ENCODE data around the gene PRKAG1.

The PRKAG1 gene

GRCh38 chr12:49041036-49041880, 22.7 kb upstream of the PRKAG1 start:
- FAIRE-seq (no peak), DNase-seq (ENCODE audit: insufficient read length, low spot score) (no peak)
- no peak for TF ChIP-seq POLR2A (IDR thresholded peaks at IDR 0.05; ENCODE audit: low read depth, low read length)

GRCh38 chr12:49040364-49040855, 21.8 kb upstream of the PRKAG1 start:
- FAIRE-seq = no peak

GRCh38 chr12:49039421-49040363, 21.1 kb upstream of the PRKAG1 start:
- FAIRE-seq (no peak), DNase-seq (ENCODE audit: insufficient read length, low spot score) (no peak)
- no peak for TF ChIP-seq POLR2A (IDR thresholded peaks at IDR 0.05; ENCODE audit: low read depth, low read length)

More at GRCh38 chr12:49040364-49040855, 21.8 kb upstream of the PRKAG1 start:
- no peak for DNase-seq (ENCODE audit: insufficient read length, low spot score)
- TF ChIP-seq POLR2A (IDR thresholded peaks at IDR 0.05; ENCODE audit: low read depth, low read length) = no peak

GRCh38 chr12:49038291-49038955, 19.8 kb upstream of the PRKAG1 start:
- FAIRE-seq (no peak), DNase-seq (ENCODE audit: insufficient read length, low spot score) (no peak)
- no peak for TF ChIP-seq POLR2A (IDR thresholded peaks at IDR 0.05; ENCODE audit: low read depth, low read length)

- FAIRE-seq (no peak), DNase-seq (ENCODE audit: insufficient read length, low spot score) (no peak)
- no peak for TF ChIP-seq POLR2A (IDR thresholded peaks at IDR 0.05; ENCODE audit: low read depth, low read length)
Observed at GRCh38 chr12:49037947-49038237, 19.3 kb upstream of the PRKAG1 start.

GRCh38 chr12:49037111-49037946, 18.8 kb upstream of the PRKAG1 start:
- DNase-seq (ENCODE audit: insufficient read length, low spot score) (no peak), FAIRE-seq (no peak)
- no peak for TF ChIP-seq POLR2A (IDR thresholded peaks at IDR 0.05; ENCODE audit: low read depth, low read length)

- no peak for FAIRE-seq
- no peak for DNase-seq (ENCODE audit: insufficient read length, low spot score)
Observed at GRCh38 chr12:49036029-49036428, 17.5 kb upstream of the PRKAG1 start.

GRCh38 chr12:49034286-49034622, 15.7 kb upstream of the PRKAG1 start:
- TF ChIP-seq POLR2A (IDR thresholded peaks at IDR 0.05; ENCODE audit: low read depth, low read length) = no peak
- DNase-seq (ENCODE audit: insufficient read length, low spot score) = no peak
- FAIRE-seq = no peak

More at GRCh38 chr12:49036029-49036428, 17.5 kb upstream of the PRKAG1 start:
- TF ChIP-seq POLR2A (IDR thresholded peaks at IDR 0.05; ENCODE audit: low read depth, low read length) = no peak

GRCh38 chr12:49033611-49034285, 15.2 kb upstream of the PRKAG1 start:
- FAIRE-seq (no peak), DNase-seq (ENCODE audit: insufficient read length, low spot score) (no peak)
- no peak for TF ChIP-seq POLR2A (IDR thresholded peaks at IDR 0.05; ENCODE audit: low read depth, low read length)

GRCh38 chr12:49032679-49033447, 14.3 kb upstream of the PRKAG1 start:
- TF ChIP-seq POLR2A (IDR thresholded peaks at IDR 0.05; ENCODE audit: low read depth, low read length) = no peak
- no peak for FAIRE-seq
- DNase-seq (ENCODE audit: insufficient read length, low spot score) = no peak

- no peak for DNase-seq (ENCODE audit: insufficient read length, low spot score)
- TF ChIP-seq POLR2A (IDR thresholded peaks at IDR 0.05; ENCODE audit: low read depth, low read length) = no peak
- FAIRE-seq = no peak
Observed at GRCh38 chr12:49032276-49032675, 13.7 kb upstream of the PRKAG1 start.

GRCh38 chr12:49031573-49032161, 13.1 kb upstream of the PRKAG1 start:
- FAIRE-seq (no peak), DNase-seq (ENCODE audit: insufficient read length, low spot score) (no peak)
- TF ChIP-seq POLR2A (IDR thresholded peaks at IDR 0.05; ENCODE audit: low read depth, low read length) = no peak
